PFSK-1 (cell line): Measurements from ENCODE around the gene CAMSAP1.

Experiments
- FOXP2 ChIP-seq: optimal IDR thresholded peaks from 2 replicates; pipeline ENCODE3; 2011; ENCODE audit warnings: borderline replicate concordance, control low read depth, inconsistent platforms; ENCODE audit not compliant: insufficient read depth; ENCODE audit errors: extremely low read length, extremely low read depth
- POLR2AphosphoS5 ChIP-seq: IDR thresholded peaks from 2 replicates; pipeline ENCODE4 v1.6.1; 2012; ENCODE audit warnings: low read depth, mild to moderate bottlenecking, control low read depth, low read length, moderate library complexity
- SIN3A ChIP-seq: IDR thresholded peaks from 2 replicates; pipeline ENCODE4 v1.6.1; 2012; ENCODE audit warnings: mild to moderate bottlenecking, low read length, moderate library complexity, borderline replicate concordance; ENCODE audit not compliant: insufficient read depth
- TAF1 ChIP-seq: IDR thresholded peaks from 2 replicates; pipeline ENCODE4 v1.6.1; 2012; ENCODE audit warnings: low read length, control low read depth, borderline replicate concordance; ENCODE audit not compliant: insufficient read depth
- TF ChIP-seq, protein P1 (sequence below), 2 experiments: IDR thresholded peaks; 2 replicates each; pipeline versions ENCODE4 v1.6.1 to v1.8.0; 2011 to 2012; ENCODE audit warnings: low read depth in 2 of 2, low read length in 2 of 2, control low read depth in 1 of 2, inconsistent platforms in 1 of 2, mild to moderate bottlenecking in 1 of 2, moderate library complexity in 1 of 2; ENCODE audit not compliant: insufficient read depth in 1 of 2

Gene CAMSAP1

DNA sequence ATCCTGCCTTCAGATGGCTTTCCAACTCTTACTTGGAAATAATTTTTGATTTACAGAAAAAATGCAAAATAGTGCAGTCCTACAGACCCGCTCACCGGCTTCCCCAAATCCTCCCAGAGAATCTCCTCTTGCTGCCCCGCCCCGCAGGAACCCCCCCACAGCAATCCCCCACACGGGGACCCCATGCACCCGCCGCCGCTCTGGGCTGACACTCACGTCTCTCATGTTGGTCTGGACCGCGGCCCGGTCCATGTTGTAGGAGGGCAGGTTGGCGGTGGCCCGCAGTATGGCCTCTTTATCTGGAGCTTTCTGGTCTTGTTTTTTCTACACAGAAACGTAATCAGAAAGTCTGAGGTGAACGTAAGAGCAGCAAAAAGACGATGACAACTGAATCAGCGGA, 40.2 kb upstream of the CAMSAP1 start:
- TF ChIP-seq FOXP2 (no peak), TAF1 (no peak), SIN3A (no peak), POLR2AphosphoS5 (no peak)
- TF ChIP-seq, protein P1, sequence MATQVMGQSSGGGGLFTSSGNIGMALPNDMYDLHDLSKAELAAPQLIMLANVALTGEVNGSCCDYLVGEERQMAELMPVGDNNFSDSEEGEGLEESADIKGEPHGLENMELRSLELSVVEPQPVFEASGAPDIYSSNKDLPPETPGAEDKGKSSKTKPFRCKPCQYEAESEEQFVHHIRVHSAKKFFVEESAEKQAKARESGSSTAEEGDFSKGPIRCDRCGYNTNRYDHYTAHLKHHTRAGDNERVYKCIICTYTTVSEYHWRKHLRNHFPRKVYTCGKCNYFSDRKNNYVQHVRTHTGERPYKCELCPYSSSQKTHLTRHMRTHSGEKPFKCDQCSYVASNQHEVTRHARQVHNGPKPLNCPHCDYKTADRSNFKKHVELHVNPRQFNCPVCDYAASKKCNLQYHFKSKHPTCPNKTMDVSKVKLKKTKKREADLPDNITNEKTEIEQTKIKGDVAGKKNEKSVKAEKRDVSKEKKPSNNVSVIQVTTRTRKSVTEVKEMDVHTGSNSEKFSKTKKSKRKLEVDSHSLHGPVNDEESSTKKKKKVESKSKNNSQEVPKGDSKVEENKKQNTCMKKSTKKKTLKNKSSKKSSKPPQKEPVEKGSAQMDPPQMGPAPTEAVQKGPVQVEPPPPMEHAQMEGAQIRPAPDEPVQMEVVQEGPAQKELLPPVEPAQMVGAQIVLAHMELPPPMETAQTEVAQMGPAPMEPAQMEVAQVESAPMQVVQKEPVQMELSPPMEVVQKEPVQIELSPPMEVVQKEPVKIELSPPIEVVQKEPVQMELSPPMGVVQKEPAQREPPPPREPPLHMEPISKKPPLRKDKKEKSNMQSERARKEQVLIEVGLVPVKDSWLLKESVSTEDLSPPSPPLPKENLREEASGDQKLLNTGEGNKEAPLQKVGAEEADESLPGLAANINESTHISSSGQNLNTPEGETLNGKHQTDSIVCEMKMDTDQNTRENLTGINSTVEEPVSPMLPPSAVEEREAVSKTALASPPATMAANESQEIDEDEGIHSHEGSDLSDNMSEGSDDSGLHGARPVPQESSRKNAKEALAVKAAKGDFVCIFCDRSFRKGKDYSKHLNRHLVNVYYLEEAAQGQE (IDR thresholded peaks at IDR 0.05; ENCODE audit: insufficient read depth in 1 of 2, low read depth in 2 of 2, low read length in 2 of 2) = no peak

DNA sequence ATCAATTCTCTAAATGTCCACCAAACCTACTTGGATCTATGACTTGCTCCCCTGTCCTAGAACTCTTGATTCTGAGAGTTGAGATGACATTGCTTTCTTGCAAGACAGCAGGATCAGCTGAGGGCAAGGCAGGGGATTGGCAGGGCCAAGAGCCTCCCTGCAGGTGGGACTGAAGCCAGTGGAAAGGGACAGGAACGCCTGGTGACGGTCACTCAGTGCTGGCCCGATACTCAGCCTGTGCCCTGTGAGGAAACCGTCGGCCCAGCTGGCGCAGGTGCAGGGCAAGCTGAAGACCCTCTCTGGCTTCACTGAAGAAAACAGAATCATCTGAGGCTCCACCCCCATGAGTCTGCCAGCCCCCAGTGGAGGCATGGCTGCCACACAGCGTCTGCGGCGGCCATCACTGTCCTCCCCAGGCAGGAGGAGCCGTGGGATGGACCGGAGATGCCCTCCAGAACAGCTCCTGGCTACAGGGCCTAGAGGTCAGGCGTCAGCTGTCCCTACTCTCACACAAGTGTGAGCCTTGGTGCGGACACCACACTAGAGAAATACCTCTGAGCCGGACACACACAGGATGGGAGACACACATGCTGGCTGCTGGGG, 39.1 kb upstream of the CAMSAP1 start:
- TF ChIP-seq SIN3A (no peak), FOXP2 (no peak), TAF1 (no peak), POLR2AphosphoS5 (no peak)
- TF ChIP-seq, protein P1 (IDR thresholded peaks at IDR 0.05; ENCODE audit: insufficient read depth in 1 of 2, low read depth in 2 of 2, low read length in 2 of 2) = no peak

DNA sequence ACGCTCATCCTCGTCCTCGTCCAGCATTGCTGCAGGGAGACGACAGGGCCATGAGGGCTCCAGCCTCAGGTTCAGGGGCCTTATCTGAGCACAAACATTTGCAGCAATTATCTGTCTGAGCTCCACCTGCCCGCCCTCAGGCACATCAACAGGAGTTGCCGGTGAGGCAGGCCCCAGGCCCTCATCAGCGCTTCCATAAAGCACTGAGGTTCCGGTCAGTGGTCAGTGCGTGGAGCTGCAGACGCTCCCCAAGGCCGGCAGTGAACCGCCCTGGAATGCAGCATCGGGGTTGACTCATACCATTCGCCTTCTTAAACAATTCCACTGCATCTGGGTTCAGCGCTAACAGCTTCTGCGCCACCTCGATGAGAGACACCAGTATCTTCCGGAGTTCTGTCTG, 38.6 kb upstream of the CAMSAP1 start:
- TF ChIP-seq FOXP2 (no peak), POLR2AphosphoS5 (no peak), TAF1 (no peak)

DNA sequence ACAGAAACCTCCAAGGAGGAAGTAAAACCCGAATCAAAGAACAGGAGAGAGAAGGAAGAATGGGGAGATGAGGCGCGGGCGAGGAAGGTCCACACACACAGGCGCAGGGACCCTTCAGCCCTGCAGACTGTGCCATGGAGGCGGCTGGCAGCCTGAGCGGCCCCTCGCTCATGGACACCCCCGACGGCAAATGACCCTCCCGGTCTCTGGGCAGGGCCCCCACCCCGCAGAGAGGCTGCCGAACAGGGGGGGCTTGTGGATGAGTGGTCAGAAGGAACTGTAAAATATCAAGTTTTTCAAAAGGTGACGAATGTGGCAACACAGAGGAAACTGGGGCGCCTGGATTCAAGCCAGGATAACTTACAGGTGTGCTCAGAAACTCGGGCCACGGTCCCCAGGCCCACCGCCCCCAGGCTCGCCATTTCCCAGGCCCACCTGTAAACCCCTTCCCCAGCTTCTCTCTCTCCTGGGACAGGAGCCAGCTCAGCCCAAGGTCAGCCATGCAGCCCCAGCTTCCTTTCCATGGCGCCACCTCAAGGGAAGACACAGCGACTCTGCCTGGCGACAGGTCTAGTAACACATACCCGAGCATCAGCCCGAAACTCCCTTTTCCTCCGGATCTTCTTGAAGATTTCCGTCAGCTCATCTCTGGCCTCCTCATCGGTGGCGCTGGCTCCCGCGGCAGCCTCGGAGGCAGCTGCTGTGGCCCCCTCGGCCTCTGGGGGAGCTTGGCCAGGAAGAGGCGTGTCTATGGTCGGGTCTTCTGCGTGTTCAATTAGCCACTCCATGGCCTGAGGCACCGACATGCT, 37.3 kb upstream of the CAMSAP1 start:
- no peak for TF ChIP-seq TAF1

DNA sequence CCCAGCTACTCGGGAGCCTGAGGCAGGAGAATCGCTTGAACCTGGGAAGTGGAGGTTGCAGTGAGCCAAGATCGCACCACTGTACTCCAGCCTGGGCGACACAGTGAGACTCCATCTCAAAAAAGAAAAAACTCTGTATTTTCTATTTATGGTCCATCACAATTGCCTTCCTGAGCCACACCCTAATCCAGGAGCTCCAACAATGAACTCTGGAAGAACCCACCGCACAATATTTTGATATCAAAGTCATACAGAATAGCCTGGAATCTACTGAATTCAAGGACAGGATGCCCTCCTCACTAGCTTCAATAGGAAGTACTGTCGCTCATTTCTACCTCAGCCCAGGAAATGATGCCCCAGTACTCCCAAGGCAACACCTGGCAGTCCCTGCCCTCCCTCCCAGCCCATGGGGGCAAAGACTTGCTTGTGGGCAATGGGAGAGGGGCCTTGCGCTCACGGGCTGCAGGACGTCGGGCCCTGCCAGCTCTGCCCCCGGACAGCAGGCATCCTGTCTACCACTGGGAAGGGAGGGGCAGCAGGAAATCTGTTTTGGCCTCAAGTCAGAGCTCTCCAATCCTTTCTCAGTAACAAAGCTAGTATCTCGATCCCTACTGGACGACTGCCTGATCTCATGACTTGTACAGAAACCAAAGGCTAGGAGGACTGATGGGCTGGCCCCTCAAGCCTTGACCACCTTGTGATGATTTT, 34.1 kb upstream of the CAMSAP1 start:
- TF ChIP-seq SIN3A = no peak
- no peak for TF ChIP-seq FOXP2
- TF ChIP-seq TAF1 = no peak

DNA sequence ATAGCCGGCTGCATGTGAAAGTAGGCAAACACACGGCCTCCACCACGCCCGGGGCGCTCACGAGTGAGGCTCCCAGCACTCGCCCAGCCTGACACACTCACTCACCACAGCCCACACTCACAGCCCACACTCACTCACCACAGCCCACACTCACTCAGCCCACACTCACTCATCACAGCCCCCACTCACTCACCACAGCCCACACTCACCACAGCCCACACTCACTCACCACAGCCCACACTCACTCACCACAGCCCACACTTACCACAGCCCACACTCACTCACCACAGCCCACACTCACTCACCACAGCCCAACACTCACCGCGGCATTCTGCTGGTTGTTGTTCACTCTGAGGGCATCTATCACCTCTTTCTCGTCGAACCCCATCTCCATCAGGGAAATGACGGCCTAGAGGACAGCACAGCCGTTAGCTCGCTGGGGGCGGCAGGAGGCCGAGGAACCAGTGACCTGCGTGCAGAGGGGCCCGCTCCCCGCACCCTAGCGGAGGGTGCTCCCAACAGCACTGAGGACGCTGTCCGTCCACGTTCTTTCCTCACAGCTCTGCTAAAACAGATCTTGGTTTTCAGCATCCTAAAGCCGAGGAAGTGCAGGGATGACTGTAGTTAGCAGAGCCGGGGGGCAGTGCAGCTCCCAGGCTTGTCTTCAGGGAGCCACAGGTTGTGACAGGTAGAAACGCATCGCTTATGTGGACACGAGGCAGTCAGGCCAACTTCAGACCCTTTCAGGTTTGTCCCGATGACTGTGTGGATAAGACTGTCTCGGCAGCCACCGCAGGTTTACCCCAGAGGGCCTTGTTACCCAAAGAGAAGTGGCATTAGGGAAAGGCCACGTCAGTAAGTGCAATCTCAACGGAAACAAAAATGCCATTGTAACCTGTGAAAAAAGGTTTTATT, 32.3 kb upstream of the CAMSAP1 start:
- TF ChIP-seq FOXP2 (no peak), POLR2AphosphoS5 (no peak), SIN3A (no peak), TAF1 (no peak)
